OCI-LY7 (cell line): ENCODE results near the gene HSD17B10. TPM values are rescaled to one million over a fixed set of nuclear protein-coding genes. Genes with fewer than 3 reads are reported as not detected.

Experiments
- BruUV-seq: library from RNA; stranded (reverse); fragments of 400-500 nt; replicated peaks from 2 replicates; lab custom pipeline; 2021; lab: Mats Ljungman, UMichigan
- CTCF ChIA-PET: fragments of 300-600 bp; sonication (Branson Sonifier 250); formaldehyde crosslinking; loops from one replicate; lab custom pipeline; 2022; ENCODE audit warnings: antibody characterized with exemption; ENCODE audit not compliant: unreplicated experiment; lab: Charles Lee
- POLR2A ChIA-PET: fragments of 300-600 bp; sonication (Branson Sonifier 250); formaldehyde crosslinking; loops from one replicate; lab custom pipeline; 2022; ENCODE audit warnings: antibody characterized with exemption; lab: Charles Lee
- DNase-seq: peaks from one replicate; pipeline ENCODE4 v3.0.0-alpha.2; 2015; ENCODE audit warnings: low spot score
- H2AFZ ChIP-seq: fragments of 200-600 bp; sonication (generic), shearing (Covaris generic); 2 replicates; pipeline ENCODE4 v1.6.1; 2014; ENCODE audit warnings: mild to moderate bottlenecking, antibody characterized with exemption, low read length, moderate library complexity
- H3K27ac ChIP-seq: fragments of 200-600 bp; sonication (generic); 2 replicates; pipeline ENCODE4 v1.5.1; 2014; ENCODE audit warnings: mixed run types, low read depth, mild to moderate bottlenecking, moderate library complexity, low read length, inconsistent platforms; ENCODE audit not compliant: poor library complexity, severe bottlenecking
- H3K36me3 ChIP-seq: fragments of 200-600 bp; sonication (generic); 2 replicates; pipeline ENCODE4 v1.6.1; 2014; ENCODE audit warnings: mild to moderate bottlenecking, antibody characterized with exemption, low read length, moderate library complexity, mixed read lengths; ENCODE audit not compliant: insufficient read depth
- H3K4me1 ChIP-seq: fragments of 200-600 bp; sonication (generic); 2 replicates; pipeline ENCODE4 v1.5.1; 2014; ENCODE audit warnings: mild to moderate bottlenecking, low read length; ENCODE audit not compliant: insufficient read depth, poor library complexity, severe bottlenecking
- H3K4me2 ChIP-seq: fragments of 200-600 bp; sonication (generic); 2 replicates; pipeline ENCODE4 v1.6.1; 2014; ENCODE audit warnings: mild to moderate bottlenecking, low read length
- H3K4me3 ChIP-seq: fragments of 200-600 bp; sonication (generic); 2 replicates; pipeline ENCODE4 v1.5.1; 2014; ENCODE audit warnings: mild to moderate bottlenecking, low read depth, low read length; ENCODE audit not compliant: poor library complexity, severe bottlenecking
- H3K79me2 ChIP-seq: fragments of 200-600 bp; sonication (generic); 2 replicates; pipeline ENCODE4 v1.6.1; 2016; ENCODE audit warnings: low read depth, mild to moderate bottlenecking, low read length, moderate library complexity, mixed read lengths; ENCODE audit not compliant: insufficient read depth
- H3K9me2 ChIP-seq: fragments of 200-600 bp; sonication (generic); 2 replicates; pipeline ENCODE4 v1.6.1; 2016; ENCODE audit warnings: mild to moderate bottlenecking, low read length, mixed read lengths; ENCODE audit not compliant: insufficient read depth
- H3K9me3 ChIP-seq: fragments of 200-600 bp; sonication (generic); 2 replicates; pipeline ENCODE4 v1.6.1; 2014; ENCODE audit warnings: mild to moderate bottlenecking, mixed run types, low read length, mixed read lengths
- H4K20me1 ChIP-seq: fragments of 200-600 bp; sonication (generic); 2 replicates; pipeline ENCODE4 v1.6.1; 2014; ENCODE audit warnings: mild to moderate bottlenecking, antibody characterized with exemption, low read length, moderate library complexity, mixed read lengths; ENCODE audit not compliant: insufficient read depth
- EZH2phosphoT487 ChIP-seq: fragments of 200-600 bp; sonication (generic); IDR thresholded peaks from 2 replicates; pipeline ENCODE4 v1.6.1; 2018; ENCODE audit warnings: low read depth, borderline replicate concordance, mild to moderate bottlenecking, mixed run types, antibody characterized with exemption, low read length, moderate library complexity, mixed read lengths
- intact Hi-C: fragments of 100-400 bp; cut with micrococcal nuclease; formaldehyde crosslinking; loops from one replicate; pipeline ENCODE4 v1.10.0; 2022; ENCODE audit not compliant: unreplicated experiment
- total RNA-seq, 2 experiments: library from RNA; depleted of rRNA in 1 of 2; stranded (reverse); fragments of >200 nt in 1 of 2; shearing (Covaris generic) in 1 of 2; gene quantifications; 2 replicates each; pipeline ENCODE4 v1.2.3, GENCODE V29; 2014 to 2022
- TF ChIP-seq, protein P1 (sequence below): fragments of 200-600 bp; sonication (generic); conservative IDR thresholded peaks from 2 replicates; pipeline ENCODE4 v1.5.1; 2014; ENCODE audit warnings: mild to moderate bottlenecking, antibody characterized with exemption, low read length, moderate library complexity, mixed read lengths

Gene HSD17B10
- total RNA-seq, 2 experiments from 2014 or later: 107 to 123 TPM

- no peak overlapping the region for H3K27ac ChIP-seq
- H3K4me3 ChIP-seq: no peak overlapping the region
- H3K4me1 ChIP-seq: no peaks in the 10 kb centered on the region
- no TSS peak for BruUV-seq
- H2AFZ ChIP-seq: no peak overlapping the region
- no peak for TF ChIP-seq EZH2phosphoT487
- TF ChIP-seq, protein P1, sequence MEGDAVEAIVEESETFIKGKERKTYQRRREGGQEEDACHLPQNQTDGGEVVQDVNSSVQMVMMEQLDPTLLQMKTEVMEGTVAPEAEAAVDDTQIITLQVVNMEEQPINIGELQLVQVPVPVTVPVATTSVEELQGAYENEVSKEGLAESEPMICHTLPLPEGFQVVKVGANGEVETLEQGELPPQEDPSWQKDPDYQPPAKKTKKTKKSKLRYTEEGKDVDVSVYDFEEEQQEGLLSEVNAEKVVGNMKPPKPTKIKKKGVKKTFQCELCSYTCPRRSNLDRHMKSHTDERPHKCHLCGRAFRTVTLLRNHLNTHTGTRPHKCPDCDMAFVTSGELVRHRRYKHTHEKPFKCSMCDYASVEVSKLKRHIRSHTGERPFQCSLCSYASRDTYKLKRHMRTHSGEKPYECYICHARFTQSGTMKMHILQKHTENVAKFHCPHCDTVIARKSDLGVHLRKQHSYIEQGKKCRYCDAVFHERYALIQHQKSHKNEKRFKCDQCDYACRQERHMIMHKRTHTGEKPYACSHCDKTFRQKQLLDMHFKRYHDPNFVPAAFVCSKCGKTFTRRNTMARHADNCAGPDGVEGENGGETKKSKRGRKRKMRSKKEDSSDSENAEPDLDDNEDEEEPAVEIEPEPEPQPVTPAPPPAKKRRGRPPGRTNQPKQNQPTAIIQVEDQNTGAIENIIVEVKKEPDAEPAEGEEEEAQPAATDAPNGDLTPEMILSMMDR: no peak
- H4K20me1 ChIP-seq: no peaks in the 10 kb centered on the region
- no peak overlapping the region for H3K4me2 ChIP-seq
- DNase-seq: no peak
- peaks cover 81% of the 10 kb centered on the region for H3K36me3 ChIP-seq
- no peaks in the 10 kb centered on the region for H3K9me3 ChIP-seq
- ChIA-PET CTCF (interaction anchor here (0.6 kb wide), 1 partner anchor 9 kb away, joined by 3 read pairs; no protein-coding TSS in a partner anchor), POLR2A (no interaction called here)
- no peaks in the 10 kb centered on the region for H3K9me2 ChIP-seq
- peaks cover 31% of the 10 kb centered on the region; the same call in 1 of the 2 replicates for H3K79me2 ChIP-seq
- intact Hi-C loops: no loop called here
Observed at GRCh38 chrX:53412446-53412845, 21.7 kb downstream of the HSD17B10 start.

DNA sequence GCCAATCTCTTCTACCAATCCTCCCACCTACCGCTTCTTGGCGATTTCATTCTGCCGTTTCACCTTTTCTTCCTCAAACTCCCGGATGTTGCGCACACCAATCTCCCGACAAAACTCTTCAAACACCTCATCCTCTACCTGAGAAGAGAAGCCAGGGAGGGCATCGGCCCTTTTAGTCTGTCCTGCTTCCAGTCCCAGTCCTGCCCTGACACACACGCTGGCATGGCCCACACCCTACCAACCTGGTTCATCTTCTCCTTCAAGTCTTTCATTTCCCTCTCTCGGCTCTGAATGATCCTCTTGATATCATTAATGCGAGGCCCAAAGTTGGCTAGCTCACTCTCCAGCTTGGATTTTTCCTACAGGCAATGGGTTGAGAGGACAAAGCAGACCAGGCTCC lies 30.6 kb downstream of the HSD17B10 start:
- DNase-seq: no peak
- no peaks in the 10 kb centered on the region for H3K4me1 ChIP-seq
- no peaks in the 10 kb centered on the region for H4K20me1 ChIP-seq
- ChIA-PET POLR2A (no interaction called here), CTCF (interaction anchor here (0.5 kb wide), 1 partner anchor 1592 kb away, joined by 3 read pairs; no protein-coding TSS in a partner anchor)
- TF ChIP-seq, protein P1: no peak
- TF ChIP-seq EZH2phosphoT487: no peak
- H3K36me3 ChIP-seq: peaks cover 87% of the 10 kb centered on the region
- intact Hi-C loops: no loop called here
- no peak overlapping the region for H3K4me3 ChIP-seq
- H3K27ac ChIP-seq: no peak overlapping the region
- H3K9me3 ChIP-seq: no peaks in the 10 kb centered on the region
- no peaks in the 10 kb centered on the region for H3K9me2 ChIP-seq
- BruUV-seq: no TSS peak
- H3K4me2 ChIP-seq: no peak overlapping the region
- no peak overlapping the region for H2AFZ ChIP-seq
- no peaks in the 10 kb centered on the region for H3K79me2 ChIP-seq

DNA sequence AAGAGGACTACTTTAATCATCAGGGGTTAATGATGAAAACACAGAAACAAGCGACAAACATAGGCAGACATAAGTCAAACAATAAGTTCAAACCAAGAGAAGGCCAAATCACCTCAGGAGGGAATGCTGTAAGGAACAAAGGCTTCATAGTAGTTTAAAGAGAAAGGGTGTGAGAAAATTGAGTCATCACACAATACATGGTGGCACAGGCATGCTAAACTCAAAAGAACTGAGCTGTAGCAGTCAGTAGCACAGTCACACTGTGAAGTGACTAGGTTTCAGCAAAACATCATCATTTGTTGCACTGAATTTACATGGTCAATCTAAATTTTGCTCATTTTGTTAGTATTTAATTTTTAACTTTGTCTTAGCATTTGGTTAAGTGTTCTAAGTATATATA lies 36.0 kb downstream of the HSD17B10 start:
- TF ChIP-seq, protein P1: no peak
- TF ChIP-seq EZH2phosphoT487: no peak
- Histone ChIP-seq H3K9me3 (no peaks in the 10 kb centered on the region), H4K20me1 (no peaks in the 10 kb centered on the region), H3K27ac (no peak overlapping the region), H3K36me3 (peaks cover 75% of the 10 kb centered on the region), H3K4me2 (no peak overlapping the region), H2AFZ (no peak overlapping the region), H3K79me2 (no peaks in the 10 kb centered on the region), H3K9me2 (no peaks in the 10 kb centered on the region), H3K4me3 (no peak overlapping the region), H3K4me1 (no peaks in the 10 kb centered on the region)
- CTCF ChIA-PET: no interaction called here
- DNase-seq: no peak
- BruUV-seq: no TSS peak
- intact Hi-C loops: no loop called here
- POLR2A ChIA-PET: no interaction called here
